ENCODE measurements around the gene DISP3.

Gene DISP3

GRCh38 chr1:11449100-11449403, 29.9 kb upstream of the DISP3 start:
- Histone ChIP-seq H2AFZ (ENCODE audit: low read length) (no peak overlapping the region), H3K4me2 (ENCODE audit: low read length) (no peak overlapping the region), H3K27me3 (ENCODE audit: insufficient read depth, low read length) (0 out of 2 replicates have a peak, but pooled peaks cover 3% of the 10 kb centered on the region)

DNA sequence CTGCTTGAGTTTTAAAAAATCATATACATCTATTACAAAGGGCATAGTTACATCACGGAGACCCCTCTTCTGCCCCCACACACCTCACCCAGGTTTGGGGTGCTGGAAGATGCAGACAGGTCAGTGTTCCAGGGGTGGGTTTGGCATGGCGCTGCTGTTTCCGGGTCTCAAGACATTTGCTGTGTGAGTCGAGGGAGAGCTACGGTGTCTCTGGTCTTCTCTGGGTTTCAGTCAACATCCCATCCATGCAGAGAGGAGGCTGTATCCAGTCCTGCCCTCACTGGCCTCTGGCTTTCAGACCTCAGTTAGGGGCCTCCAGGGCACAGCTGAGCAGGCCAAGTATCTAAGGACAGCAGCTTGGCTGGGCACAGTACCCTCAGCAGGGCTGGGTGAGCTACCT, 28.6 kb upstream of the DISP3 start:
- H3F3A ChIP-seq (ENCODE audit: insufficient read depth, low read length): no peaks in the 10 kb centered on the region
- no peaks in the 10 kb centered on the region for H3K79me2 ChIP-seq (ENCODE audit: insufficient read depth, low read length)
- no peak overlapping the region for H3K9ac ChIP-seq (ENCODE audit: low read length)
- no peaks in the 10 kb centered on the region for H3K4me1 ChIP-seq (ENCODE audit: insufficient read depth, low read length, severe bottlenecking)
- H3K27me3 ChIP-seq (ENCODE audit: insufficient read depth, low read length): 0 out of 2 replicates have a peak, but pooled peaks cover 3% of the 10 kb centered on the region
- no peak overlapping the region for H2AFZ ChIP-seq (ENCODE audit: low read length)
- H4K20me1 ChIP-seq (ENCODE audit: insufficient read depth, low read length): no peaks in the 10 kb centered on the region
- no peaks in the 10 kb centered on the region for H3K9me3 ChIP-seq (ENCODE audit: low read length)
- no peaks in the 10 kb centered on the region for H3K9me2 ChIP-seq (ENCODE audit: low read depth, low read length)
- no peak overlapping the region for H3K4me2 ChIP-seq (ENCODE audit: low read length)
- no peaks in the 10 kb centered on the region for H3K36me3 ChIP-seq (ENCODE audit: insufficient read depth, low read length)
- H3K27ac ChIP-seq (ENCODE audit: low read depth, low read length, poor library complexity, severe bottlenecking): no peak overlapping the region
- H3K4me3 ChIP-seq (ENCODE audit: low read depth, low read length, poor library complexity, severe bottlenecking): no peak overlapping the region
- TF ChIP-seq CTCF (IDR thresholded peaks at IDR 0.05; ENCODE audit: low read length) (no peak), EZH2 (IDR thresholded peaks at IDR 0.05; ENCODE audit: borderline replicate concordance, low read length) (no peak)

More at GRCh38 chr1:11449100-11449403, 29.9 kb upstream of the DISP3 start:
- Histone ChIP-seq H4K20me1 (ENCODE audit: insufficient read depth, low read length) (no peaks in the 10 kb centered on the region), H3K9me2 (ENCODE audit: low read depth, low read length) (no peaks in the 10 kb centered on the region), H3K36me3 (ENCODE audit: insufficient read depth, low read length) (no peaks in the 10 kb centered on the region), H3K79me2 (ENCODE audit: insufficient read depth, low read length) (no peaks in the 10 kb centered on the region), H3K9ac (ENCODE audit: low read length) (no peak overlapping the region), H3K4me1 (ENCODE audit: insufficient read depth, low read length, severe bottlenecking) (no peaks in the 10 kb centered on the region), H3F3A (ENCODE audit: insufficient read depth, low read length) (no peaks in the 10 kb centered on the region), H3K27ac (ENCODE audit: low read depth, low read length, poor library complexity, severe bottlenecking) (no peak overlapping the region), H3K4me3 (ENCODE audit: low read depth, low read length, poor library complexity, severe bottlenecking) (no peak overlapping the region), H3K9me3 (ENCODE audit: low read length) (no peaks in the 10 kb centered on the region)
- TF ChIP-seq EZH2 (IDR thresholded peaks at IDR 0.05; ENCODE audit: borderline replicate concordance, low read length) (no peak), CTCF (IDR thresholded peaks at IDR 0.05; ENCODE audit: low read length) (no peak)

- Histone ChIP-seq H4K20me1 (ENCODE audit: insufficient read depth, low read length) (no peaks in the 10 kb centered on the region), H3K4me3 (ENCODE audit: low read depth, low read length, poor library complexity, severe bottlenecking) (no peak overlapping the region), H3K27me3 (ENCODE audit: insufficient read depth, low read length) (no peaks in the 10 kb centered on the region), H3K9me3 (ENCODE audit: low read length) (no peaks in the 10 kb centered on the region), H3K27ac (ENCODE audit: low read depth, low read length, poor library complexity, severe bottlenecking) (no peak overlapping the region), H3K9ac (ENCODE audit: low read length) (no peak overlapping the region), H3K79me2 (ENCODE audit: insufficient read depth, low read length) (no peaks in the 10 kb centered on the region), H3K4me2 (ENCODE audit: low read length) (no peak overlapping the region), H3K9me2 (ENCODE audit: low read depth, low read length) (no peaks in the 10 kb centered on the region), H3K4me1 (ENCODE audit: insufficient read depth, low read length, severe bottlenecking) (no peaks in the 10 kb centered on the region), H2AFZ (ENCODE audit: low read length) (no peak overlapping the region), H3K36me3 (ENCODE audit: insufficient read depth, low read length) (no peaks in the 10 kb centered on the region), H3F3A (ENCODE audit: insufficient read depth, low read length) (no peaks in the 10 kb centered on the region)
- TF ChIP-seq CTCF (IDR thresholded peaks at IDR 0.05; ENCODE audit: low read length) (no peak), EZH2 (IDR thresholded peaks at IDR 0.05; ENCODE audit: borderline replicate concordance, low read length) (no peak)
Observed at GRCh38 chr1:11453742-11454491, 25.0 kb upstream of the DISP3 start.

Data from OCI-LY1 (cell line).